Measurements from ENCODE around the gene MLLT1.
A peak's percentile ranks its signal among the peaks of the same experiment; 100 is the strongest.

Gene MLLT1

GRCh38 chr19:6241056-6241455, 38.7 kb downstream of the MLLT1 start:
- Mint-ChIP-seq H3K9me3 (peaks cover 9% of the 10 kb centered on the region), H3K27me3 (ENCODE audit: low read depth, poor library complexity) (no peaks in the 10 kb centered on the region), H3K27ac (no peak overlapping the region), H3K4me1 (peaks cover 67% of the 10 kb centered on the region), H3K4me3 (no peak overlapping the region), H3K36me3 (ENCODE audit: low read depth) (peaks cover 26% of the 10 kb centered on the region)
- no peak for TF ChIP-seq CTCF (IDR thresholded peaks at IDR 0.05)
- no peak for DNase-seq

GRCh38 chr19:6239871-6240676, 39.7 kb downstream of the MLLT1 start:
- peak; percentile 54 for DNase-seq
- Mint-ChIP-seq H3K36me3 (ENCODE audit: low read depth) (peaks cover 21% of the 10 kb centered on the region), H3K27me3 (ENCODE audit: low read depth, poor library complexity) (no peaks in the 10 kb centered on the region), H3K4me1 (peaks cover 77% of the 10 kb centered on the region), H3K27ac (peak overlapping the region; percentile 86), H3K9me3 (peaks cover 5% of the 10 kb centered on the region), H3K4me3 (no peak overlapping the region)
- no peak for TF ChIP-seq CTCF (IDR thresholded peaks at IDR 0.05)

GRCh38 chr19:6239401-6239844, 40.4 kb downstream of the MLLT1 start:
- H3K27ac Mint-ChIP-seq = peak overlapping the region; percentile 86
- no peak overlapping the region for H3K4me3 Mint-ChIP-seq
- peaks cover 16% of the 10 kb centered on the region for H3K36me3 Mint-ChIP-seq (ENCODE audit: low read depth)
- peaks cover under 1% of the 10 kb centered on the region for H3K9me3 Mint-ChIP-seq
- TF ChIP-seq CTCF (IDR thresholded peaks at IDR 0.05) = no peak
- no peaks in the 10 kb centered on the region for H3K27me3 Mint-ChIP-seq (ENCODE audit: low read depth, poor library complexity)
- H3K4me1 Mint-ChIP-seq = peaks cover 80% of the 10 kb centered on the region
- DNase-seq = no peak

- TF ChIP-seq CTCF (IDR thresholded peaks at IDR 0.05) = no peak
- H3K9me3 Mint-ChIP-seq = no peaks in the 10 kb centered on the region
- no peak overlapping the region for H3K4me3 Mint-ChIP-seq
- H3K36me3 Mint-ChIP-seq (ENCODE audit: low read depth) = peaks cover 11% of the 10 kb centered on the region
- peaks cover 77% of the 10 kb centered on the region for H3K4me1 Mint-ChIP-seq
- peak overlapping the region; percentile 86 for H3K27ac Mint-ChIP-seq
- H3K27me3 Mint-ChIP-seq (ENCODE audit: low read depth, poor library complexity) = no peaks in the 10 kb centered on the region
- DNase-seq = no peak
Measured at GRCh38 chr19:6238643-6239281, 41.0 kb downstream of the MLLT1 start.

GRCh38 chr19:6238256-6238642, 41.5 kb downstream of the MLLT1 start:
- H3K4me1 Mint-ChIP-seq = peaks cover 77% of the 10 kb centered on the region
- H3K36me3 Mint-ChIP-seq (ENCODE audit: low read depth) = peaks cover 11% of the 10 kb centered on the region
- TF ChIP-seq CTCF (IDR thresholded peaks at IDR 0.05) = no peak
- H3K27ac Mint-ChIP-seq = peak overlapping the region; percentile 86
- no peak overlapping the region for H3K4me3 Mint-ChIP-seq
- no peak for DNase-seq
- H3K9me3 Mint-ChIP-seq = no peaks in the 10 kb centered on the region
- H3K27me3 Mint-ChIP-seq (ENCODE audit: low read depth, poor library complexity) = no peaks in the 10 kb centered on the region
